SK-N-SH (cell line): ENCODE data around the gene TAF1D. TPM values are rescaled to one million over a fixed set of nuclear protein-coding genes. Genes with fewer than 3 reads are reported as not detected.
A peak's percentile ranks its signal among the peaks of the same experiment; 100 is the strongest.

Experiments used
- CTCF ChIA-PET: fragments of 300-600, 350-600 bp; formaldehyde crosslinking; extraction: SDS; loops from one replicate; lab custom pipeline; 2021; lab: Yijun Ruan, JAX
- POLR2A ChIA-PET: fragments of 350-600 bp; sonication (Branson Sonifier 250); formaldehyde crosslinking; extraction: SDS; loops from one replicate; lab custom pipeline; 2020; ENCODE audit warnings: antibody characterized with exemption, inconsistent platforms; lab: Yijun Ruan, JAX
- DNase-seq: peaks from one replicate; pipeline ENCODE4 v3.0.0; 2012
- H2AFZ ChIP-seq: fragments of 200-600 bp; sonication (generic); 2 replicates; pipeline ENCODE4 v1.8.1; 2016; ENCODE audit warnings: antibody characterized with exemption, mild to moderate bottlenecking, low read depth
- H3F3A ChIP-seq: fragments of 200-600 bp; sonication (generic); replicated peaks from 2 replicates; pipeline ENCODE3; 2016; ENCODE audit warnings: antibody characterized with exemption, mild to moderate bottlenecking; ENCODE audit not compliant: insufficient read depth
- H3K27ac ChIP-seq, 2 experiments: fragments of 200-500 bp in 1 of 2; fragments of 200-600 bp in 1 of 2; sonication (Bioruptor generic) in 1 of 2; sonication (generic), shearing (Covaris generic) in 1 of 2; 2 replicates each; pipeline versions ENCODE4 v1.5.1 to v1.6.1; 2014 to 2016; ENCODE audit warnings: low read depth in 2 of 2, inconsistent platforms in 1 of 2, low read length in 1 of 2, mild to moderate bottlenecking in 1 of 2, mixed read lengths in 1 of 2
- H3K27me3 ChIP-seq: fragments of 200-600 bp; sonication (generic), shearing (Covaris generic); 2 replicates; pipeline ENCODE4 v1.6.1; 2016; ENCODE audit warnings: mixed run types; ENCODE audit not compliant: insufficient read depth
- H3K36me3 ChIP-seq, 2 experiments: fragments of 200-500 bp in 1 of 2; fragments of 200-600 bp in 1 of 2; sonication (Bioruptor generic) in 1 of 2; sonication (generic) in 1 of 2; replicated peaks in 1 of 2; 2 replicates each; pipeline versions ENCODE3 to v1.5.1; 2014 to 2016; ENCODE audit warnings: low read length in 1 of 2, mild to moderate bottlenecking in 1 of 2; ENCODE audit not compliant: insufficient read depth in 2 of 2, control insufficient read depth in 1 of 2
- H3K4me1 ChIP-seq, 2 experiments: fragments of 200-500 bp in 1 of 2; fragments of 200-600 bp in 1 of 2; sonication (Bioruptor generic) in 1 of 2; sonication (generic), shearing (Covaris generic) in 1 of 2; 2 replicates each; pipeline versions ENCODE4 v1.5.1 to v1.6.1; 2014 to 2016; ENCODE audit warnings: low read depth in 1 of 2, low read length in 1 of 2, mixed run types in 1 of 2; ENCODE audit not compliant: insufficient read depth in 2 of 2, control insufficient read depth in 1 of 2
- H3K4me2 ChIP-seq: fragments of 200-600 bp; sonication (generic), shearing (Covaris generic); 2 replicates; pipeline ENCODE4 v1.6.1; 2017; ENCODE audit warnings: mixed run types
- H3K4me3 ChIP-seq, 2 experiments: fragments of 200-500 bp in 1 of 2; fragments of 200-600 bp in 1 of 2; sonication (Bioruptor generic) in 1 of 2; sonication (generic), shearing (Covaris generic) in 1 of 2; 2 replicates each; pipeline versions ENCODE4 v1.5.1 to v1.8.1; 2014 to 2016; ENCODE audit warnings: low read depth in 2 of 2, inconsistent platforms in 1 of 2, low read length in 1 of 2, mild to moderate bottlenecking in 1 of 2, mixed read lengths in 1 of 2, moderate library complexity in 1 of 2
- H3K79me2 ChIP-seq: fragments of 200-600 bp; sonication (generic); 2 replicates; pipeline ENCODE4 v1.8.1; 2017; ENCODE audit warnings: mild to moderate bottlenecking; ENCODE audit not compliant: insufficient read depth
- H3K9ac ChIP-seq: fragments of 200-600 bp; sonication (generic); 2 replicates; pipeline ENCODE4 v1.6.1; 2017; ENCODE audit warnings: mixed run types
- H3K9me2 ChIP-seq: fragments of 200-600 bp; sonication (generic); 2 replicates; pipeline ENCODE4 v1.6.1; 2017; ENCODE audit warnings: mixed run types
- H3K9me3 ChIP-seq: fragments of 200-600 bp; sonication (generic); 2 replicates; pipeline ENCODE4 v1.6.1; 2017; ENCODE audit warnings: mixed run types, mild to moderate bottlenecking, moderate library complexity
- H4K20me1 ChIP-seq: fragments of 200-600 bp; sonication (generic); 2 replicates; pipeline ENCODE4 v1.6.1; 2017; ENCODE audit warnings: mild to moderate bottlenecking, mixed run types; ENCODE audit not compliant: insufficient read depth
- EZH2phosphoT487 ChIP-seq: fragments of 200-600 bp; sonication (generic); IDR thresholded peaks from 2 replicates; pipeline ENCODE4 v1.6.1; 2017; ENCODE audit warnings: low read depth, mixed run types, mild to moderate bottlenecking, antibody characterized with exemption, moderate library complexity, borderline replicate concordance
- FOSL2 ChIP-seq: IDR thresholded peaks from 2 replicates; pipeline ENCODE4 v1.4.0; 2012; ENCODE audit warnings: low read depth, mild to moderate bottlenecking, moderate library complexity, borderline replicate concordance
- FOXM1 ChIP-seq: IDR thresholded peaks from 2 replicates; pipeline ENCODE4 v1.4.0; 2012; ENCODE audit warnings: low read depth, mild to moderate bottlenecking
- MXI1 ChIP-seq: IDR thresholded peaks from 2 replicates; pipeline ENCODE4 v1.6.1; 2012; ENCODE audit warnings: mild to moderate bottlenecking, low read depth, low read length, improper control_type of control experiment
- POLR2AphosphoS5 ChIP-seq: IDR thresholded peaks from 2 replicates; pipeline ENCODE4 v1.6.1; 2012; ENCODE audit warnings: low read depth, low read length
- RCOR1 ChIP-seq: fragments of 150-350 bp; IDR thresholded peaks from 2 replicates; pipeline ENCODE4 v1.6.1; 2017; ENCODE audit warnings: antibody characterized with exemption, low read length
- RFX5 ChIP-seq: IDR thresholded peaks from 2 replicates; pipeline ENCODE4 v1.6.1; 2012; ENCODE audit warnings: mild to moderate bottlenecking, improper control_type of control experiment, low read length
- SMC3 ChIP-seq: IDR thresholded peaks from 2 replicates; pipeline ENCODE4 v1.6.1; 2012; ENCODE audit warnings: low read depth, low read length, improper control_type of control experiment
- TCF12 ChIP-seq: IDR thresholded peaks from 2 replicates; pipeline ENCODE4 v1.4.0; 2012
- WGBS: methylation state at CpG from one replicate; pipeline ENCODE4 v1.1.6; 2017; ENCODE audit warnings: low lambda C conversion rate; 5-methylcytosine and 5-hydroxymethylcytosine counted together
- polyA plus RNA-seq, 3 experiments: library from polyadenylated mRNA; depleted of rRNA; stranded (reverse); fragments of >200 nt; gene quantifications; 2 replicates each; pipeline ENCODE4 v1.2.3, GENCODE V29; 2012
- small RNA-seq, 7 experiments: library from RNA; depleted of rRNA; stranded (forward); fragments of <200 nt; gene quantifications; one replicate each; pipeline ENCODE3, GENCODE V24; 2012

TAF1D gene
- polyA plus RNA-seq, 1 of the 3 experiments (the other 2 are of a cell fraction), result 56.7 TPM

GRCh38 chr11:93686812-93687211 lies 54.5 kb downstream of the TAF1D start:
- Histone ChIP-seq H3K27ac (peak overlapping the region in 1 of 2 experiments; percentile 13; a peak in 2 of 4 replicates), H3F3A (no peaks in the 10 kb centered on the region), H4K20me1 (no peaks in the 10 kb centered on the region), H3K27me3 (no peaks in the 10 kb centered on the region), H3K9me3 (no peaks in the 10 kb centered on the region), H3K4me2 (no peak overlapping the region), H3K9me2 (peaks cover 3% of the 10 kb centered on the region; the same call in 1 of the 2 replicates), H3K9ac (no peak overlapping the region), H2AFZ (no peak overlapping the region), H3K4me1 (no peaks in the 10 kb centered on the region), H3K79me2 (no peaks in the 10 kb centered on the region), H3K36me3 (peaks cover 62 to 79% of the 10 kb centered on the region in 2 experiments), H3K4me3 (no peak overlapping the region)
- TF ChIP-seq POLR2AphosphoS5 (no peak), EZH2phosphoT487 (no peak), FOXM1 (no peak), SMC3 (no peak), TCF12 (no peak), RFX5 (no peak)
- ChIA-PET POLR2A (no interaction called here), CTCF (no interaction called here)
- 66% methylated on average over 1 of the region's 1 CpG for WGBS
- DNase-seq, result no peak

GRCh38 chr11:93686226-93686625 lies 55.1 kb downstream of the TAF1D start:
- TF ChIP-seq RCOR1, result no peak
- TF ChIP-seq TCF12, result no peak
- TF ChIP-seq MXI1, result no peak
- TF ChIP-seq FOSL2, result no peak
- TF ChIP-seq POLR2AphosphoS5, result no peak
- no peaks in the 10 kb centered on the region for H3K27me3 ChIP-seq
- H3K4me1 ChIP-seq, result no peaks in the 10 kb centered on the region
- POLR2A ChIA-PET, result no interaction called here
- H3K36me3 ChIP-seq, result peaks cover 60 to 76% of the 10 kb centered on the region in 2 experiments
- no peak overlapping the region for H2AFZ ChIP-seq
- CTCF ChIA-PET, result no interaction called here
- H3K9me3 ChIP-seq, result no peaks in the 10 kb centered on the region
- H3K27ac ChIP-seq, result peak overlapping the region in 1 of 2 experiments; percentile 13; a peak in 1 of 4 replicates
- WGBS, result 91% methylated on average over 2 of the region's 2 CpGs
- no peaks in the 10 kb centered on the region for H3F3A ChIP-seq
- no peak overlapping the region for H3K4me3 ChIP-seq
- DNase-seq, result no peak
- H4K20me1 ChIP-seq, result no peaks in the 10 kb centered on the region
- peaks cover 3% of the 10 kb centered on the region; the same call in 1 of the 2 replicates for H3K9me2 ChIP-seq
- H3K9ac ChIP-seq, result no peak overlapping the region
- no peaks in the 10 kb centered on the region for H3K79me2 ChIP-seq
- no peak overlapping the region for H3K4me2 ChIP-seq

Small RNA genes within 50 kb of the gene (small RNA-seq; reads per million reads assigned to genes)
- 0 reads per million in 7 experiments for gene RF00019
- gene RF00493, result 0 to 26.2 (median 4.8) reads per million in 7 experiments
- gene SCARNA9, result 0.10 to 10.2 (median 1.6) reads per million in 7 experiments
- gene SNORA1, result 0 reads per million in 7 experiments
- gene SNORA18, result 0 reads per million in 7 experiments
- gene SNORA25, result 0 reads per million in 7 experiments
- 0 reads per million in 7 experiments for gene SNORA32
- gene SNORA40, result 0 reads per million in 7 experiments
- gene SNORA8, result 0 reads per million in 7 experiments
- 0 reads per million in 7 experiments for gene SNORD5
- gene SNORD6, result 151 to 4,248 (median 753) reads per million in 7 experiments

Other genes with a start within 250 kb of the TAF1D start
- gene SMCO4, start 198.1 kb downstream of the TAF1D start, polyA plus RNA-seq (2012; rRNA removed), result 9.0 and 9.2 TPM in 2 replicates
- gene CEP295, start 79.8 kb downstream of the TAF1D start, polyA plus RNA-seq (2012; rRNA removed), result 4.3 and 6.0 TPM in 2 replicates
- gene C11orf54, start 177 bp upstream of the TAF1D start, polyA plus RNA-seq (2012; rRNA removed), result 7.7 and 12.4 TPM in 2 replicates
- 19.3 and 19.9 TPM in 2 replicates for gene MED17, start 42.8 kb upstream of the TAF1D start, polyA plus RNA-seq (2012; rRNA removed)
- 0.12 and 0.19 TPM in 2 replicates for gene VSTM5, start 109.1 kb upstream of the TAF1D start, polyA plus RNA-seq (2012; rRNA removed)